SJSA1 (cell line): Measurements from ENCODE around the gene ZNF529. TPM values are rescaled to one million over a fixed set of nuclear protein-coding genes. Genes with fewer than 3 reads are reported as not detected.

Experiments used
- DNase-seq, 2 experiments: peaks; one replicate each; pipeline ENCODE4 v3.0.0-alpha.2; 2015 to 2020; ENCODE audit warnings: low spot score in 2 of 2, low read depth in 1 of 2
- H3K27ac ChIP-seq: fragments of 250-450 bp; sonication (Bioruptor Pico); 2 replicates; pipeline ENCODE4 v1.5.1; 2020; ENCODE audit warnings: mild to moderate bottlenecking, moderate library complexity
- H3K27me3 ChIP-seq: fragments of 250-450 bp; sonication (Bioruptor Pico); replicated peaks from 2 replicates; pipeline ENCODE4 v1.5.1; 2020; ENCODE audit warnings: mild to moderate bottlenecking, moderate library complexity
- H3K36me3 ChIP-seq: fragments of 250-450 bp; sonication (Bioruptor Pico); 2 replicates; pipeline ENCODE4 v1.5.1; 2020; ENCODE audit warnings: mild to moderate bottlenecking
- H3K4me1 ChIP-seq: fragments of 250-450 bp; sonication (Bioruptor Pico); replicated peaks from 2 replicates; pipeline ENCODE4 v1.6.1; 2021; ENCODE audit warnings: mild to moderate bottlenecking
- H3K4me3 ChIP-seq: fragments of 250-450 bp; sonication (Bioruptor Pico); 2 replicates; pipeline ENCODE4 v1.5.1; 2020; ENCODE audit warnings: mild to moderate bottlenecking
- H3K9me3 ChIP-seq: fragments of 250-450 bp; sonication (Bioruptor Pico); replicated peaks from 2 replicates; pipeline ENCODE4 v1.5.1; 2020; ENCODE audit warnings: mild to moderate bottlenecking
- total RNA-seq: library from RNA; depleted of rRNA; stranded (reverse); fragments of >200 nt; shearing (Covaris generic); gene quantifications from 2 replicates; pipeline ENCODE4 v1.2.3, GENCODE V29; 2014; rRNA removed

The ZNF529 gene
- total RNA-seq, 1 experiment from 2014 or later: 3.4 TPM

DNA sequence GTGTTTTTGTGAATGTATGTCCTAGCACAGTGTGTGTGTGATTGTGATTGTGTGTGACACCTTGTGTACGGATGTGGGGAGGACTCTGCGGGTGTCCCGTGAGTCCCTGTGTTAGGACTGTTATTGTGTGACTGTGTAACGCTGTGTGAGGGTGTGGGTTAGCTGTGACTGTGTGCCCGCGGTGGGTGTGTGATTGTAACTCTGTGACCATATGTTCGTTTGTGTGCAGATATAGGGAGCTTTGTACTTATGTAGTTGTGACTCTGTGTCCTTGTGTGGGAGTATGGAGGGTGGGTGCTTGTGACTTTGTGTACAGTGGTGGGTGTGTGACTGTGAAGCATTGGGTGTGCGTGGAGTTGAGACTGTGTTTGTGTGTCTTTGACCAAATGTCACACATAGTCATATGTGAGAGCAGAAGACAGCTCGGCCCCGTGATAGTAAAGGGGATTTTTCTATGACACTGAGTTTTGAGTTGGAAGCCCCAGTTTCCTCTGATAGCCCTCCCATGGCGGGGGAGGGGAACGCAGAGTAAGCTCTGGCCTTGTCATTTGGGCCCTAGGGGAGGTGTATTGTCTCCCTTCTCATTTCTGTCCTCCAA lies 44.1 kb downstream of the ZNF529 start:
- Histone ChIP-seq H3K27ac (no peak overlapping the region; the same call in 1 of the 2 replicates), H3K27me3 (no peaks in the 10 kb centered on the region), H3K4me1 (peaks cover 5% of the 10 kb centered on the region; the same call in 1 of the 2 replicates), H3K9me3 (peaks cover 17% of the 10 kb centered on the region), H3K4me3 (peak overlapping the region; percentile 49), H3K36me3 (peaks cover 10% of the 10 kb centered on the region)
- no peak for DNase-seq

DNA sequence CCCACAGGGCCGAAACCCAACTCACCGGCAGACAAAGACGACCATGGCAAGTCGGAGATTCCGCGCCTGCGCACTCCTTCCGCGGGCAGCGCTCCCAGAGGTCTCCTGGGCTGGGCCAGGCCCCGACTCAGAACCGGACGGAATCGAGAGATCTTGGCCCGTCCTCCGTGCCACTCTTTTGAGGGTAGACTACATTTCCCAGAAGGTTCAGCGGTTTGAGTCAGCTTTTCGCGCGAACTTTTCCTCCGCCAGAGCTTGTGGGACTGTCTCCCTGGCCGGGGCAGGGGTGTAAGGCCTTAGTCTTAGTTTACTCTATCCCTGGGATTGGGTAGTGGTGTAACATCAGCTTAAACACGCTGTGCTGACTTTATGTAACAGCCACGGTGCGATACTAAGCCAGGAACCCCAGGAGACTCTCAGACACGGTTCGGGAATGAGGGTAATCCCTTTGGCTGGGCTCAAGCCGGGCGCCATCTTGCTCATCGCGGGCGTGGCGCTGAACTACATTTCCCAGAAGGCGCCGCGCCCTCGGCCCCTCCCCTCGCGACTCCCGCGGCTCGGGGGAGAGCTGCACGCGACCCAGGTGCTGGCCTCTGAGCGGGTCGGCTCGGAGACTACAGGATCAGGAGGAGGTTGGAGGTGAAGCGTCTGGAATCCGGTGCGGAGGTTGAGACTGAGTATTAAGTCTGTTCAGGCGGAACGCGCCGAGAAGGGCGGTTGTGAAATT lies 44.7 kb downstream of the ZNF529 start, which contains the start of gene ZNF260:
TSS of gene ZNF260 (minus strand) at position 78 of the 727 bp plus-strand sequence. CDS start 13,033 bp downstream, outside the sequence.
- Histone ChIP-seq H3K27me3 (no peaks in the 10 kb centered on the region), H3K4me1 (peaks cover 5% of the 10 kb centered on the region; the same call in 1 of the 2 replicates), H3K36me3 (peaks cover 13% of the 10 kb centered on the region), H3K4me3 (peak within 1 kb of the TSS; percentile 49), H3K9me3 (peaks cover 15% of the 10 kb centered on the region), H3K27ac (peak within 1 kb of the TSS; percentile 72)
- peak; percentile 90 to 93 for DNase-seq

DNA sequence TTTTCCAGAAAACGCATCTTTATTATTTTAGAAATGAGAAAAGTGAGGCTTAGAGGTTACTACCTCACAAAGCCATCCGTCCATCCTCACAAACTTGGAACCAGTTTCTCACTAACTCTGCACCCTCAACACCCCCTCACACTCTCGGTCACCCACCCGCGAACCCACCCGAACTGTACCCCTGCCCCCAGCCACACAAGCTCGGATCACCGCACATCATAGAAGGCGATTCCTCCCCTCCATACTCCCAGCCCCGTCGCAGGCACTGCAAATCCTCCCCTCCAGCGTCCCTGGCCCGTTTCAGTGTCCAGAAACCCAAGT lies 45.3 kb downstream of the ZNF529 start:
- Histone ChIP-seq H3K27ac (peak overlapping the region; percentile 72), H3K4me3 (peak overlapping the region; percentile 49), H3K4me1 (peaks cover 5% of the 10 kb centered on the region; the same call in 1 of the 2 replicates), H3K27me3 (no peaks in the 10 kb centered on the region), H3K9me3 (peaks cover 15% of the 10 kb centered on the region), H3K36me3 (peaks cover 18% of the 10 kb centered on the region)
- DNase-seq: no peak

DNA sequence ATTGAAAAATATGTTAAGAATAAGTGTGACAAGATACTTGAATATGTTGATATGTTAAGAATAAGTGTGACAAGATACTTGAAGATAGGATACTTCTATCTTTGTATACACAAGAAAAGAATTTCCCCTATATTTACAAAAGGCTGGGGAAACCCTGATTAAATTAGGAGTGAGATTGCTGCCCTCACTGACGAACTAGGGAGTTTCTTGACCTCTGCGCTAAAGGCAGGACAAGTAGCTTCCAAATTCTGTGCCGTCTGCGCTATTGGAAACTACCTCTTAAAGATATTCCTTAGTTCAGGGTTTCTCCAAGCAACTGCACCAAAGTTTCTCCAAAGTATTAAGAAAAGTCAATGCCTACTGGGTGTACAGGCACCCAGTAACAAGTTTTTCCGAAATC lies 45.8 kb downstream of the ZNF529 start:
- H3K27me3 ChIP-seq: no peaks in the 10 kb centered on the region
- H3K27ac ChIP-seq: no peak overlapping the region
- peak overlapping the region; percentile 49 for H3K4me3 ChIP-seq
- DNase-seq: no peak
- H3K9me3 ChIP-seq: peaks cover 18% of the 10 kb centered on the region
- H3K4me1 ChIP-seq: peaks cover 5% of the 10 kb centered on the region; the same call in 1 of the 2 replicates
- peaks cover 19% of the 10 kb centered on the region for H3K36me3 ChIP-seq

DNA sequence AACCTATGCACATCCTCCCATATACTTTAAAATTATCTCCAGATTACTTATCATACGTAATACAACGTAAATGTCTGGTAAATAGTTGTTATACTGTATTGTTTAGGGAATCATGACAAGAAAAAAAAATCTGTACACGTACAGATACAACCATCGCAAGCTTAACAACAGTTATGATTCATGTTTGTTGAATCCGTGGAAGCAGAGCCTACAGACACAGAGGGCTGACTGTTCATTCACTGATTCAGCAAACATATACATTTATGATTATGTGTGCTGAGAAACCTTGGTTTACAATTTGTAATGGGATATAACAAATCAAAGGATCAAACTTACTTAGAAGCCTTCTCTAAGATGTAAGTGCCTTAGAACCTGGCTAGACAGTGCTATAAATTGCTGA lies 46.5 kb downstream of the ZNF529 start:
- H3K4me3 ChIP-seq: no peak overlapping the region

DNA sequence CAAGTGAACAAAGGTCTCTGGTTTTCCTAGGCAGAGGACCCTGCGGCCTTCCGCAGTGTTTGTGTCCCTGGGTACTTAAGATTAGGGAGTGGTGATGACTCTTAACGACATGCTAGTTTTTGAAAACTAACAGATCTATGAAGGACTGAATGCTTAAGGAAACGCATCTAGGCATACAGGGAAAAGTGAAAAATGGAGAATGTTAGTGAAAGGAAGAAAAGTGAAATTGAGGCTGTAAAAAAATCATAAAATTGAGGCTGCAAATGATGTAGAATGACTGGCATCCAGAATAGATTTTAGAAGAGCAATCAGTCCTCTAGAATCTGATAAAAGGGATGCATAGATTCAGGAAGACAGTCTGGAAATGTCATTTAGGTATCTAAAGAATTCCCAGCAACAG lies 48.5 kb downstream of the ZNF529 start:
- H3K4me3 ChIP-seq: no peak overlapping the region
- peaks cover 23% of the 10 kb centered on the region for H3K36me3 ChIP-seq
- H3K9me3 ChIP-seq: peaks cover 17% of the 10 kb centered on the region
- peaks cover 5% of the 10 kb centered on the region; the same call in 1 of the 2 replicates for H3K4me1 ChIP-seq
- no peaks in the 10 kb centered on the region for H3K27me3 ChIP-seq
- no peak for DNase-seq
- H3K27ac ChIP-seq: no peak overlapping the region

More for the DNA sequence above, 46.5 kb downstream of the ZNF529 start:
- no peak for DNase-seq
- Histone ChIP-seq H3K9me3 (peaks cover 18% of the 10 kb centered on the region), H3K36me3 (peaks cover 19% of the 10 kb centered on the region), H3K4me1 (peaks cover 5% of the 10 kb centered on the region; the same call in 1 of the 2 replicates), H3K27ac (no peak overlapping the region), H3K27me3 (no peaks in the 10 kb centered on the region)

DNA sequence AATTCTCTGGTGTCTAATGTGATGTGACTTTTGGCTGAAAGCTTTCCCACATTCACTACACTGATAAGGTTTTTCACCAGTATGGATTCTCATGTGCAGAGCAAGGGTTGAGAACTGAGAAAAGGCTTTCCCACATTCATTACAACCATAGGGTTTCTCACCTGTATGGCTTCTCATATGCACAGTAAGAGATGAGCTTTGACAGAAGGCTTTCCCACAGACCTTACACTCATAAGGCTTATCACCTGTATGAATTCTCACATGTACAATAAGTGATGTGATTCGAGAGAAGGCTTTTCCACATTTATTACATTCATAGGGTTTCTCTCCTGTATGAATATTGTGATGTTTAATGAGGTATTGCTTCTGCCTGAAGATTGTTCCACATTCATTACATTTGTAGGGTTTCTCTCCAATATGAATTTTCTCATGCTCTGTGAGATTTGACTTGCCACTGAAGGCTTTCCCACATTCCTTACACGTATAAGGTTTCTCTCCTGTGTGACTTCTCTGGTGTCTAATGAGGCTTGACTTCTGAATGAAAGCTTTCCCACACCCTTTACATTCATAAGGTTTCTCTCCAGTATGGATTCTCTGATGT lies 59.0 kb downstream of the ZNF529 start:
- peaks cover 33% of the 10 kb centered on the region for H3K36me3 ChIP-seq
- H3K27me3 ChIP-seq: no peaks in the 10 kb centered on the region
- H3K4me3 ChIP-seq: no peak overlapping the region
- peaks cover 34% of the 10 kb centered on the region for H3K9me3 ChIP-seq
- no peaks in the 10 kb centered on the region for H3K4me1 ChIP-seq
- DNase-seq: no peak
- H3K27ac ChIP-seq: no peak overlapping the region

DNA sequence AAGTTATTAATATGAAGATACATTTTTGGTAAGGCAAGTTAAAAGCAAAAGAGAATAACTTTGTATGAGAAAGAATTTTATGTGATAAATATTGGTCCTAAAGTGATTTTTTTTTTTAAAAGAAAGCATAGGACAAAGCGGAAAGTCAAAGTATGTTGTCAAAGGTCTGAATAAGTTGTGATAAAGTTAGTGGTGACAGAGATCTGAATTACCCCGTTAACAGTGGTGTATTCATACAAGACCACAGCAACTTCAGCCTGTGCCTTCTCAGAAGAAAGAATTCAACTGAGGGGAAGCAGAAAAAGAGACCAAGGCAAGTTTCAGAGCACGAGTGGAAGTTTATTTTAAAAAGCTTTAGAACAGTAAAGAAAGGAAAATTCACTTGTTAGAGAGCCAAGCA lies 64.8 kb downstream of the ZNF529 start:
- Histone ChIP-seq H3K27me3 (no peaks in the 10 kb centered on the region), H3K4me1 (no peaks in the 10 kb centered on the region), H3K27ac (no peak overlapping the region), H3K9me3 (peaks cover 17% of the 10 kb centered on the region), H3K36me3 (no peaks in the 10 kb centered on the region), H3K4me3 (no peak overlapping the region)
- DNase-seq: no peak

DNA sequence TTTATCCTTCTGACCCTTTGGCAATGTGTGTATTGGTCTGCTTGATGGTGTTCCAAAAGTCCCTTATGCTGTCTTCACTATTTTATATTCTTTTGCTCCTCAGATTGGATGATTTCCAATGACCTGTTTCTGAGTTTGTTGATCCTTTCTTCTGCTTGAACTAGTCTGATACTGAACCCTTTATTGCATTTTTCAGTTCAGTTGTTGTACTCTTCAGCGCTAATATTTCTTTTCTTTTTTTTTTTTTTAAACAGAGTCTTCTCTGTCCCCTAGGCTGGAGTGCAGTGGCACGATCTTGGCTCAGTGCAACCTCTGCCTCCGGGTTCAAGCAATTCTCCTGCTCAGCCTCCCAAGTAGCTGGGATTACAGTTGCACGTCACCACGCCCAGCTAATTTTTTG lies 71.1 kb downstream of the ZNF529 start:
- Histone ChIP-seq H3K9me3 (peaks cover 14% of the 10 kb centered on the region), H3K27me3 (no peaks in the 10 kb centered on the region), H3K4me1 (no peaks in the 10 kb centered on the region), H3K4me3 (no peak overlapping the region), H3K27ac (no peak overlapping the region), H3K36me3 (no peaks in the 10 kb centered on the region)
- no peak for DNase-seq

DNA sequence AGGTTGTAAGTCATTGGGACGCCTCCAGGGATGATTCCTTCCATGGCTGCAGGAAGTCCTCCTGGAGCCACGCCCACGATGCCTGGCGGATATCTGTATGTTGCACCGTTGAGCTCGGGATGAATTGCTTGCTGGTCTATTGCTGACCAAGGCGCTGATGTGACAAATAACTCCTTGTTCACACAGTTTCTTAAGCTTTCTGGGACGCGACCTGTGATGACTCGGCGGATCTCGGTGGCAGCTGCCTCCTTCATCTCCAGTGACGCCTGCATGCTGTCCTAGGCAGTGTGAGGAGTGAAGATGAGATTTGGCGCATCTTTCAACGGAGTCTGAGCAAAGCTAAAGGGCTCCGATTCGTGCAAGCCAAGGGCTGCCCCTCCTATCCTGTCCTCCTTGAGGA lies 76.1 kb downstream of the ZNF529 start:
- Histone ChIP-seq H3K36me3 (no peaks in the 10 kb centered on the region), H3K27ac (no peak overlapping the region), H3K4me1 (no peaks in the 10 kb centered on the region), H3K9me3 (peaks cover 2% of the 10 kb centered on the region), H3K4me3 (no peak overlapping the region), H3K27me3 (no peaks in the 10 kb centered on the region)
- DNase-seq: no peak

Other genes with a start within 250 kb of the ZNF529 start
- gene ZFP14, start 194.1 kb downstream of the ZNF529 start, total RNA-seq: 1.1 and 1.2 TPM in 2 replicates
- gene ZFP82, start 154.6 kb downstream of the ZNF529 start, total RNA-seq: 3.4 and 4.9 TPM in 2 replicates
- 3.6 and 3.7 TPM in 2 replicates for gene ZNF566, start 83.7 kb downstream of the ZNF529 start, total RNA-seq
- gene ZNF260, start 45.0 kb downstream of the ZNF529 start, total RNA-seq: 6.9 and 7.7 TPM in 2 replicates
- gene ZNF382, start 32.0 kb upstream of the ZNF529 start, total RNA-seq: 0.16 and 1.2 TPM in 2 replicates
- gene ZNF461, start 93.5 kb upstream of the ZNF529 start, total RNA-seq: 3.1 and 11.2 TPM in 2 replicates
- 1.5 and 3.4 TPM in 2 replicates for gene ZNF567, start 114.3 kb upstream of the ZNF529 start, total RNA-seq
- 2.6 TPM in 2 replicates for gene ZNF850, start 199.5 kb upstream of the ZNF529 start, total RNA-seq